LNCaP clone FGC (cell line): Measurements from ENCODE around the gene STPG3.

Source experiments
- DNase-seq: peaks from one replicate; pipeline ENCODE4 v3.0.0-alpha.2; 2011; ENCODE audit warnings: low read depth
- H3K4me3 ChIP-seq: 2 replicates; pipeline ENCODE4 v1.5.1; 2011; ENCODE audit warnings: mild to moderate bottlenecking, low read depth, low read length, control low read depth
- CTCF ChIP-seq: IDR thresholded peaks from 2 replicates; pipeline ENCODE4 v1.5.1; 2012; ENCODE audit warnings: mild to moderate bottlenecking; ENCODE audit not compliant: control insufficient read depth, insufficient read depth; ENCODE audit errors: extremely low read depth

Gene STPG3

GRCh38 chr9:137218212-137218753 is 32.8 kb upstream of the STPG3 start:
- DNase-seq = no peak
- no peak for TF ChIP-seq CTCF
- peak overlapping the region; percentile 73 for H3K4me3 ChIP-seq

GRCh38 chr9:137218754-137219271 is 32.3 kb upstream of the STPG3 start:
- DNase-seq = no peak
- H3K4me3 ChIP-seq = peak overlapping the region; percentile 73
- TF ChIP-seq CTCF = no peak

GRCh38 chr9:137219757-137220316 is 31.2 kb upstream of the STPG3 start:
- no peak overlapping the region for H3K4me3 ChIP-seq
- DNase-seq = no peak
- no peak for TF ChIP-seq CTCF

GRCh38 chr9:137220317-137221094 is 30.6 kb upstream of the STPG3 start:
- no peak overlapping the region for H3K4me3 ChIP-seq
- no peak for TF ChIP-seq CTCF
- DNase-seq = no peak

- TF ChIP-seq CTCF = no peak
- DNase-seq = no peak
- peak overlapping the region; percentile 50 for H3K4me3 ChIP-seq
Observed at GRCh38 chr9:137221095-137221505, 30.0 kb upstream of the STPG3 start.

- peak overlapping the region; percentile 50 for H3K4me3 ChIP-seq
- TF ChIP-seq CTCF = no peak
- no peak for DNase-seq
Observed at GRCh38 chr9:137221506-137222111, 29.5 kb upstream of the STPG3 start.
